ENCODE data around the gene SEC24D.

DNA sequence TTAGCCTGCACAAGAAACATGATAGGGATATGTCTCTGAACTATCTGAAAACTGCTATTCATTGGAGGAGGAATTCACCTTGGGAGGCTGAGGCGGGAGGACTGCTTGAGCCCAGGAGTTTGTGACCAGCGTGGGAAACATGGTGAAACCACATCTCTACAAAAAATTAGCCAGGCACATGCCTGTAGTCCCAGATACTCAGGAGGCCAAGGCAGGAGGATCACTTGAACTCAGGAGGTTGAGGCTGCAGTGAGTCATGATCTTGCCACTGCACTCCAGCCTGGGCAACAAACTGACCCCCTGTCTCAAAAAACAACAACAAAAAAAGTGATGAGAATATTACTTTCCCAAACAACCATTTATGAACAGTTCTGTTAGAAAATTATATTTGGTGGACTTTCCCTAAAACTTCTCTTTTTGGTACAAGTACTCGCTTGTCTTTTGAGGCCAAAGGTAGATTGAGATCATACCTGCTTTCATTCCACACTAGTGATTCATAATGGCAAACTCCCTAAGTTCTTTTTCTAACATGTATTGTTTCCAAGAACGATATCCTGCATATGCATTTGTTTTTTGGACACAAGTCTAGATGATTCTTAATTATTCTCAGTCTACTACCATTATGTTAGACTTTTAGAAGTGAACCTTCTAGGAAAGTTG, 117.3 kb downstream of the SEC24D start:
- TF ChIP-seq, protein P1, sequence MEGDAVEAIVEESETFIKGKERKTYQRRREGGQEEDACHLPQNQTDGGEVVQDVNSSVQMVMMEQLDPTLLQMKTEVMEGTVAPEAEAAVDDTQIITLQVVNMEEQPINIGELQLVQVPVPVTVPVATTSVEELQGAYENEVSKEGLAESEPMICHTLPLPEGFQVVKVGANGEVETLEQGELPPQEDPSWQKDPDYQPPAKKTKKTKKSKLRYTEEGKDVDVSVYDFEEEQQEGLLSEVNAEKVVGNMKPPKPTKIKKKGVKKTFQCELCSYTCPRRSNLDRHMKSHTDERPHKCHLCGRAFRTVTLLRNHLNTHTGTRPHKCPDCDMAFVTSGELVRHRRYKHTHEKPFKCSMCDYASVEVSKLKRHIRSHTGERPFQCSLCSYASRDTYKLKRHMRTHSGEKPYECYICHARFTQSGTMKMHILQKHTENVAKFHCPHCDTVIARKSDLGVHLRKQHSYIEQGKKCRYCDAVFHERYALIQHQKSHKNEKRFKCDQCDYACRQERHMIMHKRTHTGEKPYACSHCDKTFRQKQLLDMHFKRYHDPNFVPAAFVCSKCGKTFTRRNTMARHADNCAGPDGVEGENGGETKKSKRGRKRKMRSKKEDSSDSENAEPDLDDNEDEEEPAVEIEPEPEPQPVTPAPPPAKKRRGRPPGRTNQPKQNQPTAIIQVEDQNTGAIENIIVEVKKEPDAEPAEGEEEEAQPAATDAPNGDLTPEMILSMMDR (IDR thresholded peaks at IDR 0.05; ENCODE audit: low read depth, low read length), result no peak
- no peak for TF ChIP-seq MYC (IDR thresholded peaks at IDR 0.05; ENCODE audit: low read depth, low read length)
- TF ChIP-seq POLR2A (IDR thresholded peaks at IDR 0.05; ENCODE audit: extremely low read depth, insufficient read length), result no peak
- TF ChIP-seq, protein P2, sequence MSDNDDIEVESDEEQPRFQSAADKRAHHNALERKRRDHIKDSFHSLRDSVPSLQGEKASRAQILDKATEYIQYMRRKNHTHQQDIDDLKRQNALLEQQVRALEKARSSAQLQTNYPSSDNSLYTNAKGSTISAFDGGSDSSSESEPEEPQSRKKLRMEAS (IDR thresholded peaks at IDR 0.05; ENCODE audit: low read depth, low read length), result no peak
